GM12864 (cell line): ENCODE results near the gene ADAMTS2.

Experiments
- DNase-seq: peaks from one replicate; pipeline ENCODE4 v3.0.0-alpha.2; 2011; ENCODE audit warnings: low read depth
- H3K4me3 ChIP-seq: 2 replicates; pipeline ENCODE4 v1.5.1; 2011; ENCODE audit warnings: mild to moderate bottlenecking, low read depth, low read length, control low read depth
- CTCF ChIP-seq: IDR thresholded peaks from 2 replicates; pipeline ENCODE4 v1.5.1; 2011; ENCODE audit warnings: low read depth, mild to moderate bottlenecking, moderate library complexity, low read length, control low read depth, inconsistent platforms; ENCODE audit errors: missing control alignments

Gene ADAMTS2

GRCh38 chr5:179177711-179178575, 167.3 kb downstream of the ADAMTS2 start:
- TF ChIP-seq CTCF: no peak
- no peak for DNase-seq
- H3K4me3 ChIP-seq: no peak overlapping the region

DNA sequence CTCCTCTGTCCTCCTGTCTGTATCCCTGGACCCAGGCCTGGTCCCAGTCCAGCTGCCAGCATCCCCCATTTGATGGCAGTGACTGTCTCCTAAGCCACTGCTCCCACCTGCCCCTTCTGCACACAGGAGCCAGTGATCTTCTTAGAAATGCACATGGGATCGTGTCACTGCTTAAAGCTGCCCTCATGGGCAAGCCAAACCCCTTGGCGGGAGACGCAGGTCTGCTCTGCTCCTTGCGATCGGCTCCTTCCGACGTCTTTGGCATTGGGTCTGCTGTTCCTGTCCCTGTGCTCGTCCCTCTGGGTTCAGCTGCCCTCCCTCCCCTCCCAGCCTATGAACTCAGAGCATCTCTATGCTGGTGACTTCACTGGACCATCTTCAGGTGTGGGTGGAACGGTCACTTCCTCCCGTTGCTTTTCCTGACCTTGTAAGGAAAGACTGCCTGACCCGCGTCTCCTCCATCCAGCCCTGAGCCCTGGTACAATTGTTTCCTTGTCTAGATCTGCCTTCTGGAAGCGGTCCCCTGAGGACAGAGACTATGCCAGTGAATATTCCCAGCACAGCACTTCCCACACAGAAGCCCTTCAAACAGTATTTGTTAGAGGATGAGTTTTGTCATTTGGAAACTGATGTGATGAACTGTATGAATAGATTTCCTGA, 168.6 kb downstream of the ADAMTS2 start:
- H3K4me3 ChIP-seq: no peak overlapping the region
- no peak for TF ChIP-seq CTCF
- DNase-seq: no peak

GRCh38 chr5:179176166-179176565, 169.1 kb downstream of the ADAMTS2 start:
- H3K4me3 ChIP-seq: no peak overlapping the region
- TF ChIP-seq CTCF: no peak
- DNase-seq: no peak

DNA sequence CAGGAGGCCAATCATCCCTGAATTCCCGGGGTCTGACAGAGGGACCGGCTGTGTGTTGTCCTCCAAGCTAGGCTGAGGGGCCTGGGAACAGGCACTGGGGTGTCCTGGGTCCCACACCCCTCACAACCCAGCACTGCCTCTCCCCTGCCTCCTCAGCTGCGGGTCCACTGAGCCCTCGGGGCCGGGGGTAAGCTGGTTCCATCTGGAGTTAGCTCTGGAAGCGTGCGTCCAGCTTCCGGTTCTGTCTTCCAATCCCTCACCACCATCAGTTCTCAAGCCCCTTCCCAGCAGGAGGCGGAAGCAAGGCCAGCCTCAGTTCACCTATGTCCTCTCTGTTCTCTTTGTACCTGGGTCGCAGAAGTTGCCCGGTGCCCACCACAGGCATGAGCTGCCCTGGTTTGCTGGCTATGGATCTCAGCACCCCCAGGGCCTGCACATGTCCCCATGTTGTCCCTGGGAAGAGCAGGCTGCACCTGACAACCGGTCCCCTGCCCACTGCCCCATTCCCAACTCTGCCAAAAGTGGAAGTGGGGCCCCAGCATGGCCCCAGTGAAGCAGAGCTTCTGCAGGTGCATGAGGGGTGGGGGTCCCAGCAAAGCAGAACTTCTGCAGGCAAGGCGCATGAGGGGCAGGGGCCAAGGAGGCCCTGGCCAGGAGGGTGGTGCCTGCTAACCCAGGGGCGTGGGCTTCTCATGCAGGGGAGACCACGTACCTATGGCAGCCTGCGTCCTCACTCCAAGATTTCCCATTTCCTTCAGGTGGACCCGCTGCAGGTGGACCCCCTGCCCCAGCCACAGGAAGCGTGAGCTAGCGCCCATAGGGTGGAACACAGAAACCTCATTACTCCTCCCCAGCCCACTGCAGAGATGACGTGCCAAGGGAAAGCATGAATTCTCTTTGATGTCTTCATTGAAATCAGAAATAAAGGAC, 173.2 kb downstream of the ADAMTS2 start:
- H3K4me3 ChIP-seq: no peak overlapping the region
- DNase-seq: no peak
- TF ChIP-seq CTCF: no peak

DNA sequence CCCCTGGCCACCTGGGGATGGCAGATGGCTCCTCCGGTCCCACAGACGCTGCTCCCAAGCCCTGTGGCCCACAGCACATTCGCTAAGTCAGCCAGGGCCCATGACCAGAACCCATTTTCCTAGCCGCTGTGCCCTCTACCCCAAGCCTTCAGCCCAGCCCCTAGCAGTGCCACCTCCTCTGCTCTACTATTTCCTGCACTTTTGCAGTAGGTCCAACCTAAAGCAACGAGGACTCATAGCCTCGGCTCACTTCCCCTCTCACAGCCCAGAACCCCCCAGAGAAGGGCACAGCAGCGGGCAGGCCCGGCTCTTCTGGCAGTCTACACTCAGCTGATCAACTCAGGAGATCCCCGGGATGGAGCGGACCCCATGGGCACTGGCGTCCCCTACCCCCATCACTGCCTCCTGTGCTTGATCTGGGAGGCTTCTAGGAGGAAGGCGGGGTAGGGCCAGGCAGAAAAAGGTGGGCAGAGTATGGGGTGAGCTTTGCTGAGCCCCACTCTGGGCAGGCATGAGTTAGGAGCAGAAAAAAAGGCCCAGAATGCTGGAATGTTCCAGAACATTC, 173.9 kb downstream of the ADAMTS2 start:
- TF ChIP-seq CTCF: no peak
- no peak overlapping the region for H3K4me3 ChIP-seq
- no peak for DNase-seq

- TF ChIP-seq CTCF: no peak
- H3K4me3 ChIP-seq: no peak overlapping the region
- DNase-seq: no peak
Observed at GRCh38 chr5:179170606-179171005, 174.7 kb downstream of the ADAMTS2 start.
